ENCODE data around the gene SCGN. TPM values are rescaled to one million over a fixed set of nuclear protein-coding genes. Genes with fewer than 3 reads are reported as not detected.

Gene SCGN
- total and polyA plus RNA-seq, 2 of the 13 experiments (the other 11 are each of a cell fraction or from before 2014, with no cell fraction given) = 2.9 to 29.0 TPM

DNA sequence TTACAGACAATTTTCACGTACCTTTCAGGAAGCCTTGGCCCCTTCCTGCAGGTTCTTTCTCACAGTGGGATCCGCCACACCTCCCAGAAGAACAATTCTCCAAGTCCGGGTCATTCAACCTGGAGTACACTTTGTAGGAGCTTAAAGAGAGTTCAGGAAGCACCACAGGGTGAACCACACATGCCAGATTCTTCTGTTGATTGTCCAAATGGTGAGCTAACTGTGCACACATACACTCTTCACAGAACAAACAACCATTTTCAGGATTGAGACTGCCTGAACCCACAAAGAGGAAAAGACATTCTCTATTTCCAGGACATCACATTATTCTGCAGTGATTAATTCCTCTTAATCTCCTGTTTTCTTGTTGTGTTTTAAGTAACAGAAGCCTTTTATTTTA, 51.0 kb downstream of the SCGN start (continued):
- TF ChIP-seq, protein P1, sequence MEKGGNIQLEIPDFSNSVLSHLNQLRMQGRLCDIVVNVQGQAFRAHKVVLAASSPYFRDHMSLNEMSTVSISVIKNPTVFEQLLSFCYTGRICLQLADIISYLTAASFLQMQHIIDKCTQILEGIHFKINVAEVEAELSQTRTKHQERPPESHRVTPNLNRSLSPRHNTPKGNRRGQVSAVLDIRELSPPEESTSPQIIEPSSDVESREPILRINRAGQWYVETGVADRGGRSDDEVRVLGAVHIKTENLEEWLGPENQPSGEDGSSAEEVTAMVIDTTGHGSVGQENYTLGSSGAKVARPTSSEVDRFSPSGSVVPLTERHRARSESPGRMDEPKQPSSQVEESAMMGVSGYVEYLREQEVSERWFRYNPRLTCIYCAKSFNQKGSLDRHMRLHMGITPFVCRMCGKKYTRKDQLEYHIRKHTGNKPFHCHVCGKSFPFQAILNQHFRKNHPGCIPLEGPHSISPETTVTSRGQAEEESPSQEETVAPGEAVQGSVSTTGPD (CRISPR knock-in tag; IDR thresholded peaks at IDR 0.05) = peak; percentile 87
- TF ChIP-seq ZNF230 (CRISPR knock-in tag; IDR thresholded peaks at IDR 0.05) (no peak), NAIF1 (CRISPR knock-in tag; IDR thresholded peaks at IDR 0.05; ENCODE audit: borderline replicate concordance) (no peak), SALL1 (CRISPR knock-in tag; IDR thresholded peaks at IDR 0.05) (0 out of 2 replicates have a peak, but pooled peaks have one; percentile 21), TBL1XR1 (IDR thresholded peaks at IDR 0.05; ENCODE audit: borderline replicate concordance, low read length, partially characterized antibody) (no peak), NFE2L1 (CRISPR knock-in tag; IDR thresholded peaks at IDR 0.05; ENCODE audit: borderline replicate concordance) (no peak), ZNF264 (CRISPR knock-in tag; IDR thresholded peaks at IDR 0.05) (peak; percentile 77; the same call in 1 of the 2 replicates), ZNF451 (CRISPR knock-in tag; IDR thresholded peaks at IDR 0.05) (no peak), ZSCAN31 (CRISPR knock-in tag; IDR thresholded peaks at IDR 0.05; ENCODE audit: low read depth) (no peak), ZNF136 (CRISPR knock-in tag; IDR thresholded peaks at IDR 0.05; ENCODE audit: low read depth) (no peak), STAG1 (CRISPR knock-in tag; IDR thresholded peaks at IDR 0.05) (no peak), SOX13 (IDR thresholded peaks at IDR 0.05) (no peak), SOX13 (CRISPR knock-in tag; conservative IDR thresholded peaks at IDR 0.05 in 1 of 2, IDR thresholded peaks at IDR 0.05 in 1 of 2) (peak in 1 of 2 experiments; percentile 49; a peak in 2 of 4 replicates), FOXA1 (IDR thresholded peaks at IDR 0.05) (no peak), FOXA1 (CRISPR knock-in tag; IDR thresholded peaks at IDR 0.05) (peak; percentile 72)
- TF ChIP-seq, protein P2, sequence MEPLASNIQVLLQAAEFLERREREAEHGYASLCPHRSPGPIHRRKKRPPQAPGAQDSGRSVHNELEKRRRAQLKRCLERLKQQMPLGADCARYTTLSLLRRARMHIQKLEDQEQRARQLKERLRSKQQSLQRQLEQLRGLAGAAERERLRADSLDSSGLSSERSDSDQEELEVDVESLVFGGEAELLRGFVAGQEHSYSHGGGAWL (CRISPR knock-in tag; IDR thresholded peaks at IDR 0.05) = no peak
- TF ChIP-seq, protein P3, sequence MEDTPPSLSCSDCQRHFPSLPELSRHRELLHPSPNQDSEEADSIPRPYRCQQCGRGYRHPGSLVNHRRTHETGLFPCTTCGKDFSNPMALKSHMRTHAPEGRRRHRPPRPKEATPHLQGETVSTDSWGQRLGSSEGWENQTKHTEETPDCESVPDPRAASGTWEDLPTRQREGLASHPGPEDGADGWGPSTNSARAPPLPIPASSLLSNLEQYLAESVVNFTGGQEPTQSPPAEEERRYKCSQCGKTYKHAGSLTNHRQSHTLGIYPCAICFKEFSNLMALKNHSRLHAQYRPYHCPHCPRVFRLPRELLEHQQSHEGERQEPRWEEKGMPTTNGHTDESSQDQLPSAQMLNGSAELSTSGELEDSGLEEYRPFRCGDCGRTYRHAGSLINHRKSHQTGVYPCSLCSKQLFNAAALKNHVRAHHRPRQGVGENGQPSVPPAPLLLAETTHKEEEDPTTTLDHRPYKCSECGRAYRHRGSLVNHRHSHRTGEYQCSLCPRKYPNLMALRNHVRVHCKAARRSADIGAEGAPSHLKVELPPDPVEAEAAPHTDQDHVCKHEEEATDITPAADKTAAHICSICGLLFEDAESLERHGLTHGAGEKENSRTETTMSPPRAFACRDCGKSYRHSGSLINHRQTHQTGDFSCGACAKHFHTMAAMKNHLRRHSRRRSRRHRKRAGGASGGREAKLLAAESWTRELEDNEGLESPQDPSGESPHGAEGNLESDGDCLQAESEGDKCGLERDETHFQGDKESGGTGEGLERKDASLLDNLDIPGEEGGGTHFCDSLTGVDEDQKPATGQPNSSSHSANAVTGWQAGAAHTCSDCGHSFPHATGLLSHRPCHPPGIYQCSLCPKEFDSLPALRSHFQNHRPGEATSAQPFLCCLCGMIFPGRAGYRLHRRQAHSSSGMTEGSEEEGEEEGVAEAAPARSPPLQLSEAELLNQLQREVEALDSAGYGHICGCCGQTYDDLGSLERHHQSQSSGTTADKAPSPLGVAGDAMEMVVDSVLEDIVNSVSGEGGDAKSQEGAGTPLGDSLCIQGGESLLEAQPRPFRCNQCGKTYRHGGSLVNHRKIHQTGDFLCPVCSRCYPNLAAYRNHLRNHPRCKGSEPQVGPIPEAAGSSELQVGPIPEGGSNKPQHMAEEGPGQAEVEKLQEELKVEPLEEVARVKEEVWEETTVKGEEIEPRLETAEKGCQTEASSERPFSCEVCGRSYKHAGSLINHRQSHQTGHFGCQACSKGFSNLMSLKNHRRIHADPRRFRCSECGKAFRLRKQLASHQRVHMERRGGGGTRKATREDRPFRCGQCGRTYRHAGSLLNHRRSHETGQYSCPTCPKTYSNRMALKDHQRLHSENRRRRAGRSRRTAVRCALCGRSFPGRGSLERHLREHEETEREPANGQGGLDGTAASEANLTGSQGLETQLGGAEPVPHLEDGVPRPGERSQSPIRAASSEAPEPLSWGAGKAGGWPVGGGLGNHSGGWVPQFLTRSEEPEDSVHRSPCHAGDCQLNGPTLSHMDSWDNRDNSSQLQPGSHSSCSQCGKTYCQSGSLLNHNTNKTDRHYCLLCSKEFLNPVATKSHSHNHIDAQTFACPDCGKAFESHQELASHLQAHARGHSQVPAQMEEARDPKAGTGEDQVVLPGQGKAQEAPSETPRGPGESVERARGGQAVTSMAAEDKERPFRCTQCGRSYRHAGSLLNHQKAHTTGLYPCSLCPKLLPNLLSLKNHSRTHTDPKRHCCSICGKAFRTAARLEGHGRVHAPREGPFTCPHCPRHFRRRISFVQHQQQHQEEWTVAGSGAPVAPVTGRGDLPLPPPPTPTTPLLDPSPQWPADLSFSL (CRISPR knock-in tag; IDR thresholded peaks at IDR 0.05) = 0 out of 2 replicates have a peak, but pooled peaks have one; percentile 34
- TF ChIP-seq, protein P4, sequence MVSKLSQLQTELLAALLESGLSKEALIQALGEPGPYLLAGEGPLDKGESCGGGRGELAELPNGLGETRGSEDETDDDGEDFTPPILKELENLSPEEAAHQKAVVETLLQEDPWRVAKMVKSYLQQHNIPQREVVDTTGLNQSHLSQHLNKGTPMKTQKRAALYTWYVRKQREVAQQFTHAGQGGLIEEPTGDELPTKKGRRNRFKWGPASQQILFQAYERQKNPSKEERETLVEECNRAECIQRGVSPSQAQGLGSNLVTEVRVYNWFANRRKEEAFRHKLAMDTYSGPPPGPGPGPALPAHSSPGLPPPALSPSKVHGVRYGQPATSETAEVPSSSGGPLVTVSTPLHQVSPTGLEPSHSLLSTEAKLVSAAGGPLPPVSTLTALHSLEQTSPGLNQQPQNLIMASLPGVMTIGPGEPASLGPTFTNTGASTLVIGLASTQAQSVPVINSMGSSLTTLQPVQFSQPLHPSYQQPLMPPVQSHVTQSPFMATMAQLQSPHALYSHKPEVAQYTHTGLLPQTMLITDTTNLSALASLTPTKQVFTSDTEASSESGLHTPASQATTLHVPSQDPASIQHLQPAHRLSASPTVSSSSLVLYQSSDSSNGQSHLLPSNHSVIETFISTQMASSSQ (IDR thresholded peaks at IDR 0.05; ENCODE audit: low read depth) = 0 out of 2 replicates have a peak, but pooled peaks have one; percentile 12
- TF ChIP-seq, protein P4 (CRISPR knock-in tag; IDR thresholded peaks at IDR 0.05; ENCODE audit: borderline replicate concordance) = no peak
